HL-60 (cell line): Measurements from ENCODE around the gene GNRHR.
"Not testable (repeated sequence)": the region's sequence is repeated elsewhere in the genome, so short reads cannot be mapped to it uniquely, and the experiment has no call there.

Source experiments
- DNase-seq, 2 experiments: peaks; one replicate each; pipeline ENCODE4 v3.0.0-alpha.2; 2010 to 2020; ENCODE audit warnings: low read depth in 1 of 2, low spot score in 1 of 2
- H3K27ac ChIP-seq: fragments of 250-450 bp; sonication (Bioruptor Pico); replicated peaks from 2 replicates; pipeline ENCODE4 v1.5.1; 2020; ENCODE audit warnings: mild to moderate bottlenecking, moderate library complexity
- H3K27me3 ChIP-seq: fragments of 250-450 bp; sonication (Bioruptor Pico); 2 replicates; pipeline ENCODE4 v1.5.1; 2021; ENCODE audit warnings: mild to moderate bottlenecking, moderate library complexity; ENCODE audit not compliant: insufficient read depth, poor library complexity, severe bottlenecking
- H3K4me3 ChIP-seq: replicated peaks from 2 replicates; pipeline ENCODE4 v1.5.1; 2011; ENCODE audit warnings: mild to moderate bottlenecking, control low read depth, low read length; ENCODE audit not compliant: insufficient read depth
- GABPA ChIP-seq: IDR thresholded peaks from 2 replicates; pipeline ENCODE4 v1.6.1; 2012; ENCODE audit warnings: low read depth
- POLR2AphosphoS5 ChIP-seq: IDR thresholded peaks from 2 replicates; pipeline ENCODE4 v1.6.1; 2012; ENCODE audit warnings: low read depth
- SPI1 ChIP-seq: IDR thresholded peaks from 2 replicates; pipeline ENCODE4 v1.6.1; 2012; ENCODE audit warnings: low read depth, mild to moderate bottlenecking, borderline replicate concordance
- TF ChIP-seq, protein P1 (sequence below): IDR thresholded peaks from 2 replicates; pipeline ENCODE4 v1.6.1; 2012; ENCODE audit warnings: low read depth; ENCODE audit not compliant: insufficient replicate concordance
- TF ChIP-seq, protein P2 (sequence below): IDR thresholded peaks from one replicate; pipeline ENCODE4 v1.5.1; 2011; ENCODE audit warnings: low read length, control low read depth, inconsistent platforms; ENCODE audit not compliant: insufficient read depth

The GNRHR gene

DNA sequence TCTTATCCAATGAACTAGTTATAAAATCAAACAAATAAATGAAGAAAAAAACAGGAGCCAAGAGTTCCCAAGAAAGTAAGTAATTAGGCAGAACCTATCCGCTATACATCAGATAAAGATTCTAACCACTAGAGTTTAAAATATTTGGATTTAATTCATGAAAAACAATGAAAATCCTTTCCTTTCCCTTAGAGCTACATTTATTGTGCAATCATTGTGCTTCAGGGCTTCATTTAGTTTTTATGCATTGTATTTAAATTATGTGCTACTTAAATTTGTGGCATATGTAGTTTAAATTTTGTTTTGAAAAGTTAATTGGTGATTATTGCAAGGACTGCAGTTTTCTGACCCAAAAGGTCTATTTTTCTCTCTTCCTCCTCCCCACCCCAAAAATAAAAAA lies 17.9 kb downstream of the GNRHR start:
- Histone ChIP-seq H3K4me3 (no peak overlapping the region), H3K27ac (no peak overlapping the region), H3K27me3 (no peaks in the 10 kb centered on the region)
- no peak for DNase-seq
- TF ChIP-seq SPI1 (no peak), GABPA (no peak), POLR2AphosphoS5 (no peak)
- TF ChIP-seq, protein P1, sequence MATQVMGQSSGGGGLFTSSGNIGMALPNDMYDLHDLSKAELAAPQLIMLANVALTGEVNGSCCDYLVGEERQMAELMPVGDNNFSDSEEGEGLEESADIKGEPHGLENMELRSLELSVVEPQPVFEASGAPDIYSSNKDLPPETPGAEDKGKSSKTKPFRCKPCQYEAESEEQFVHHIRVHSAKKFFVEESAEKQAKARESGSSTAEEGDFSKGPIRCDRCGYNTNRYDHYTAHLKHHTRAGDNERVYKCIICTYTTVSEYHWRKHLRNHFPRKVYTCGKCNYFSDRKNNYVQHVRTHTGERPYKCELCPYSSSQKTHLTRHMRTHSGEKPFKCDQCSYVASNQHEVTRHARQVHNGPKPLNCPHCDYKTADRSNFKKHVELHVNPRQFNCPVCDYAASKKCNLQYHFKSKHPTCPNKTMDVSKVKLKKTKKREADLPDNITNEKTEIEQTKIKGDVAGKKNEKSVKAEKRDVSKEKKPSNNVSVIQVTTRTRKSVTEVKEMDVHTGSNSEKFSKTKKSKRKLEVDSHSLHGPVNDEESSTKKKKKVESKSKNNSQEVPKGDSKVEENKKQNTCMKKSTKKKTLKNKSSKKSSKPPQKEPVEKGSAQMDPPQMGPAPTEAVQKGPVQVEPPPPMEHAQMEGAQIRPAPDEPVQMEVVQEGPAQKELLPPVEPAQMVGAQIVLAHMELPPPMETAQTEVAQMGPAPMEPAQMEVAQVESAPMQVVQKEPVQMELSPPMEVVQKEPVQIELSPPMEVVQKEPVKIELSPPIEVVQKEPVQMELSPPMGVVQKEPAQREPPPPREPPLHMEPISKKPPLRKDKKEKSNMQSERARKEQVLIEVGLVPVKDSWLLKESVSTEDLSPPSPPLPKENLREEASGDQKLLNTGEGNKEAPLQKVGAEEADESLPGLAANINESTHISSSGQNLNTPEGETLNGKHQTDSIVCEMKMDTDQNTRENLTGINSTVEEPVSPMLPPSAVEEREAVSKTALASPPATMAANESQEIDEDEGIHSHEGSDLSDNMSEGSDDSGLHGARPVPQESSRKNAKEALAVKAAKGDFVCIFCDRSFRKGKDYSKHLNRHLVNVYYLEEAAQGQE, result no peak
- TF ChIP-seq, protein P2, sequence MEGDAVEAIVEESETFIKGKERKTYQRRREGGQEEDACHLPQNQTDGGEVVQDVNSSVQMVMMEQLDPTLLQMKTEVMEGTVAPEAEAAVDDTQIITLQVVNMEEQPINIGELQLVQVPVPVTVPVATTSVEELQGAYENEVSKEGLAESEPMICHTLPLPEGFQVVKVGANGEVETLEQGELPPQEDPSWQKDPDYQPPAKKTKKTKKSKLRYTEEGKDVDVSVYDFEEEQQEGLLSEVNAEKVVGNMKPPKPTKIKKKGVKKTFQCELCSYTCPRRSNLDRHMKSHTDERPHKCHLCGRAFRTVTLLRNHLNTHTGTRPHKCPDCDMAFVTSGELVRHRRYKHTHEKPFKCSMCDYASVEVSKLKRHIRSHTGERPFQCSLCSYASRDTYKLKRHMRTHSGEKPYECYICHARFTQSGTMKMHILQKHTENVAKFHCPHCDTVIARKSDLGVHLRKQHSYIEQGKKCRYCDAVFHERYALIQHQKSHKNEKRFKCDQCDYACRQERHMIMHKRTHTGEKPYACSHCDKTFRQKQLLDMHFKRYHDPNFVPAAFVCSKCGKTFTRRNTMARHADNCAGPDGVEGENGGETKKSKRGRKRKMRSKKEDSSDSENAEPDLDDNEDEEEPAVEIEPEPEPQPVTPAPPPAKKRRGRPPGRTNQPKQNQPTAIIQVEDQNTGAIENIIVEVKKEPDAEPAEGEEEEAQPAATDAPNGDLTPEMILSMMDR, result no peak

DNA sequence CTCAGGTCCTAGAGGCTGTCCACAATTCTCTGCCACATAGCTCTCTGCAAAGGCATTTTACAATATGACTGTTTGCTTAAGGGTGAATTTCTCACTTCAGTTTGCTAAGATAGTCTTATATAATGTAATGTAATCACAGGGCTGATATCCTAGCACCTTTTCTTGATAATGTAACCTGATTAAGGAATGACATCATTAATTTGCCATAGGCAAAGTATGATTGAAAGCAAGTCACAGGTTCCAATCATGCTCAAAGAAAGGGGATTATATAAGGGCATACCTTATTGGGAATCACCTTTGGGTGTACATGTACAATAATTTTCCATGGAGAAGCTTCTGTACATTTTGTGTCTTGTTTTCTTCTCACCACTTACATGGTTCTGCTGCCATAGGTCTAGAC lies 18.9 kb downstream of the GNRHR start:
- DNase-seq, result no peak
- Histone ChIP-seq H3K4me3 (no peak overlapping the region), H3K27ac (no peak overlapping the region), H3K27me3 (no peaks in the 10 kb centered on the region)
- TF ChIP-seq SPI1 (no peak), POLR2AphosphoS5 (no peak), GABPA (no peak)
- TF ChIP-seq, protein P2, result no peak
- TF ChIP-seq, protein P1, result no peak

DNA sequence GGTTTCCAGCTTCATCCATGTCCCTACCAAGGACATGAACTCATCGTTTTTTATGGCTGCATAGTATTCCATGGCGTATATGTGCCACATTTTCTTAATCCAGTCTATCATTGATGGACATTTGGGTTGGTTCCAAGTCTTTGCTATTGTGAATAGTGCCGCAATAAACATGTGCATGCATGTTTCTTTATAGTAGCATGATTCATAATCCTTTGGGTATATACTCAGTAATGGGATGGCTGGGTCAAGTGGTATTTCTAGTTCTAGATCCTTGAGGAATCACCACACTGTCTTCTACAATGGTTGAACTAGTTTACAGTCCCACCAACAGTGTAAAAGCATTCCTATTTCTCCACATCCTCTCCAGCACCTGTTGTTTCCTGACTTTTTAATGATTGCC lies 23.7 kb downstream of the GNRHR start:
- DNase-seq, result not testable (repeated sequence)

DNA sequence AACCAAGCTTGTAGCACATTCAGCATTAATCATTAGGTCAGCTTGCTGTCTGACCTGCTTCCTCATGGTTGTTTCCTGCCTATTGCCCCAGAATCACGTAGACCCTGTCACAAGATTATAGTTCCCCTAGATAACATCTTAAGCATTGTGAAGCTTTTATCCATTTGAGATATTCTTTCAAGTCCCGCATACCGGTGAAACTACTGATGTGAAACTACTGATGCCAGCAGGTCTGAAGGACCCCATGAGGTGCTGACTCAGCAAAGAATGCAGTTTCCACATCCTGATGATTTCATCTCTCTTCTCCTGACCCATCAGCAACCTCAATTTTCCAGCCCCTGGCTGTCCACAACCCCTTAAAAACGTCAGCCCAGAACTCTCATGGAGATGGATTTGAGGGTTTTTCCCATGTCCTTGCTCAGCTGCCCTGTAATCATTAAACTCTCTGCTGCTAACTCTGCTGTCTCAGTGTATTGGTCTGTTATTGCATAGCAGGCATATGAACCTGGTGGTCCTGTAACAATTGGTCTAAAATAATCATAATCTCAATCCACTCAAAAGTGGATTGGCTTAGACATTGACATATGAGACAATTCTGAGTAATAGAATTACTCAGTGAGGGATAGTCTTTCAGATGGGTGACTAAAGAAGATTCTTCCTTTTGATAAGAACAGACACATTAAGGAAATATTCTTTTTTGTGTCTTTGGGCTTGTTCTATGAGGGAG lies 26.9 kb downstream of the GNRHR start:
- Histone ChIP-seq H3K4me3 (no peak overlapping the region), H3K27ac (no peak overlapping the region), H3K27me3 (no peaks in the 10 kb centered on the region)
- TF ChIP-seq SPI1 (no peak), GABPA (no peak), POLR2AphosphoS5 (no peak)
- TF ChIP-seq, protein P2, result no peak
- TF ChIP-seq, protein P1, result no peak
- DNase-seq, result no peak

More for the DNA sequence above, 23.7 kb downstream of the GNRHR start:
- not testable (repeated sequence) for H3K4me3 ChIP-seq, H3K27me3 ChIP-seq, H3K27ac ChIP-seq
